GM21360 (cell line): ENCODE results near the gene ZNF831.

Source experiments
- ATAC-seq: cut with Tn5 transposase; IDR thresholded peaks from one replicate; pipeline ENCODE4 v1.9.1; 2021; ENCODE audit warnings: mild to moderate bottlenecking, moderate library complexity; ENCODE audit not compliant: unreplicated experiment

The ZNF831 gene

DNA sequence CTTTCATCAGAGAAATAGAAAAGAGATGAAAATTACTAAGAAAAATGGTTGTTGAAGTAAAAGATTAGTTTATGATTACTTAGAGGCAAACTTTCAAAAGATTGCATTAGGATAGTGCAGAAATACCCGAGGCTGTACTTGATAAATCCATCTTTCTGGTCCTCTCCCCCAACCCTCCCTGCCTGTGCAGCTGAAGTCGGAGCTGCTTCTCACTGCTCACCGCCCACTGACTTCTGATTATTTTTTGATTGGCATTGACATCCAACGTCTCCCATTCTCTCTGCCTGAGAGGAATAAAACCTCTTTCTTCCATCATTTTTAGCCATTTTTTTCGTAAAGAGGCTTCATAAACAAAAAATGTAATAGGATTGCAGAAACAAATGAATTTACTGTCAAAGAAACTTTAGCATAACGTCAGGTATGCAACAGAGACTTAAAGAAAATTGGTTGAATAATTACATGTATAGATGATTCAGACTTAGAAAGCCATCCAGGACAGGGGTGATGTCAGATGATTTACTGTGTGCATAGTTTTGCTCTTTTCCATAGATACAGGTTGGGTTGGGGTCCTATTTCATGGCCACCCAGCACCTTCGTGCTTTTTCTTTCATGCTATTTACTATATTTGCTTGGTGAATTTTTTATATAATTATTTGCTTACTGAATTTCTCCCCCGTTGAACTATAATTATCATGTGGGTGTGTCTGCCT is 83.2 kb downstream of the ZNF831 start:
- ATAC-seq = no peak

GRCh38 chr20:59247731-59248684 is 84.4 kb downstream of the ZNF831 start:
- ATAC-seq = no peak

GRCh38 chr20:59250293-59250692 is 86.7 kb downstream of the ZNF831 start:
- no peak for ATAC-seq

DNA sequence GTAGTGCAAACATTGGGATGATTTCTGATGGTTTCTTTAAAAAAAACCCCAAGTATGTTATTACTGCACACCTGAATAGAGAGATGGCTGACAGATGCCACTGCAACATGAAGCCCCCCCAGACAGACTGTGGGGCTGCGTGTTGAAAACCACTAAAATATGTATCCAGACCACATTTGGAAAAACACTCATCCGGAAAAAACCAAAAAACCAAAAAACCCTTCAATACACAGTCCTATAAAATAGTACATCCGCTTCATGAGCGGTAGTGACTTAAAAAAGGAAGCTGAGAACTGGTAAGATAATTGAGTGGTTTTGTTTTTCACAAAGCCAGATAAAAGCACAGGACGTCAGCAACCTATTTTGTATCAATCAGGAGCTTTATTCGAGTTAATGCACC is 89.7 kb downstream of the ZNF831 start:
- ATAC-seq = no peak

DNA sequence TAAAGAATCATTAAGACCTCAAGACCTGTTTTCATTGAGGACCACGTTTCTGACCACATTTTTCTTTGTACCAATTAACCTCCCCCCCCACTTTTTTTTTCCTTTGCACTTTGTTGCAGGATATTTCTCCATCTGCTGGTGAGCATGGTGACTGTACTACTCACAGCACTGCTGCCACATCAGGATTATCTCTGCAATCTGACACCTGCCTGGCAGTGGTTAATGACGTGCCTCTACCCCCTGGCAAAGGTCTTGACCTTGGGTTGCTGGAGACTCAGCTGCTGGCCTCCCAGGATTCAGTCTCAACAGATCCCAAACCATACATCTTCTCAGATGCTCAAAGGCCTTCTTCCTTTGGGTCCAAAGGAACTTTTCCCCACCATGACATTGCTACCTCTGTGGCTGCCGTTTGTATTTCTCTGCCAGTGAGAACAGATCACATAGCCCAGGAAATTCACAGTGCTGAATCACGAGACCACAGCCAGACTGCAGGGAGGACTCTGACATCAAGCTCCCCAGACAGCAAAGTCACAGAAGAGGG is 90.2 kb downstream of the ZNF831 start:
- ATAC-seq = no peak

DNA sequence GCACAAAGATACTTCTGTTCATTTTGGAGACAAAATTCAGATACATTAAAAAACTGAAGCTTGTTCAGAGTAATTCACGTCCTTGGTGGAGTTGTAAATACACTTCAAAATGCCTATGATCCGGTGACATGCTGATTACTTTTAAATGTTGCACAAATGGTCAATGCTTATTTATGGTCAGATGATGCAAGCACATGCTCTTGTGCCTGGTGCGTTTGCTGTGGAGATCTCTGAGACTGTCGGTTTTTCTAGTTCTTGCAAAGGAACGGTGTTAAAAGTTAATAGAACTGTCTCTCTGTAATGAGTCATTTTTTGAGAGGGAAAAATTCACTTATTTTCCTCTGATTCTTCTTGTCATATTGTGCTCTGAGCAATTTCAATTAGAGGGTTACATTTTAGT is 91.6 kb downstream of the ZNF831 start:
- no peak for ATAC-seq

DNA sequence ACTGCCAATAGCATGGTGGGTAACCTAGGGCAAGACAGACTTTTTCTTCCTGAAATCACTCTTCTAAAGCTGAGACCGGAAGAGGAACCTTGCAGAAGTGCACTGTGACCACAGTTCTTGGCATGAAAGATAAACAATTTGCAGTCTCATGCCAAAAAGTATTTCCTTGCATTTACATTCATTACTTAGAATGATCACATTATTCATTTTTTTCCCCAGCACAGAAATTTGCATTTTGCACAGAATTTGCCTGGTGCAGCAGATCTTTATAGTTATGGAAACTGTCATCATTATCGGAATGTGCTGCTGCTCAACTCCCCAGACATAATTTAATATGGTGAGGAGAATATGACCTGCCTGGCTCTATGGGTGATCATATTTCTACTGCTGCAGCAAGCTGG is 94.6 kb downstream of the ZNF831 start:
- no peak for ATAC-seq

GRCh38 chr20:59259946-59260345 is 96.3 kb downstream of the ZNF831 start:
- ATAC-seq = no peak

GRCh38 chr20:59265298-59265697 is 101.7 kb downstream of the ZNF831 start:
- no peak for ATAC-seq

GRCh38 chr20:59268870-59269269 is 105.2 kb downstream of the ZNF831 start:
- ATAC-seq = no peak

DNA sequence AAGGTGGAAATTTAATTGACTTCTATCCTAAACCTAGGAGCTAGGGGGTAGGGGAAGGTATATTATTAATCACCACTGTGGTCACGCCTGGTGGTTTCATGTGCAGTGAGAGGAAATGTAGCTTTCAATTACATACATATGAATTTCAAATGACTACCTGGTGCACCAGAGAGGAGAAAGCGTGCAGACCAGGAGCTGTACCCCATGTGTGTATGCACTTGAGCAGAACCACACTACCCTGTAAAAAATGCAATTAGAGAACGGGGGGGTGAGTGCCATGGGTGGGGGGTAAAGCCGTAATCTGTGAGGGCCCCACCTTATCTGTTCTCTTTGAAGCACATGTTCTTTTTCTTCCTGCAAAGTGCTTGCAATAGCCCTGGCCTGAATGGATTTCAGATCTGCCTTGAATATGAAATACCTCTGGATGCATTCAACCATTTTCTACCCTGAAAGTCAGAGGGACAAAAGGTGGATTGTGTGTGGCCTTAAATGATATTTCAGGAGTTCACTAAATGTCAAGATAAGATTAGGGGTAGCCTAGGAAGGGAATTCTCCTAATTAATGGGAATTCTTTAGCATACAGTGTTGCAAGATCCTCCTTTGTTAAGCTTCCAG is 105.9 kb downstream of the ZNF831 start:
- no peak for ATAC-seq

DNA sequence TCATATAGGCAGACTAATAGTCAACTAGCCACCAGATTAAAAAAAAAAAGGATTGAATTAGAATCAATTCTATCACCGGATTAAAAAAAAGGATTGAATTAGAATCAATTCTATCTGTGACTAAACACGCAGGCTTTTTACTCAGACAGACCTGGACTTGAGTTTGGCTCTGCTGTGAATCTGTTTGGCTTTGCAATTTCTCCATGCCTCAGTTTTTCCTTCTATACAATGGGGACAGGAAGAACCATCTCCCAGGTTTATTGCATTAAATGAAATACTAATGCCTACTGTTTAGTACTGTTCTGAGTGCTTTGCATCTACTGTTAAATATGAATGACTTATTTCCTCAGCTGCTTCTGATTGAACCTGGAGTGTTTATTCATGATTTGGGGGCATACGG is 106.8 kb downstream of the ZNF831 start:
- no peak for ATAC-seq

GRCh38 chr20:59273739-59274357 is 110.2 kb downstream of the ZNF831 start:
- ATAC-seq = no peak

- no peak for ATAC-seq
These were observed 113.3 kb downstream of the ZNF831 start for GRCh38 chr20:59276938-59277337.

- no peak for ATAC-seq
These were observed 120.8 kb downstream of the ZNF831 start for GRCh38 chr20:59284470-59284869.

GRCh38 chr20:59289994-59290393 is 126.4 kb downstream of the ZNF831 start:
- ATAC-seq = no peak

DNA sequence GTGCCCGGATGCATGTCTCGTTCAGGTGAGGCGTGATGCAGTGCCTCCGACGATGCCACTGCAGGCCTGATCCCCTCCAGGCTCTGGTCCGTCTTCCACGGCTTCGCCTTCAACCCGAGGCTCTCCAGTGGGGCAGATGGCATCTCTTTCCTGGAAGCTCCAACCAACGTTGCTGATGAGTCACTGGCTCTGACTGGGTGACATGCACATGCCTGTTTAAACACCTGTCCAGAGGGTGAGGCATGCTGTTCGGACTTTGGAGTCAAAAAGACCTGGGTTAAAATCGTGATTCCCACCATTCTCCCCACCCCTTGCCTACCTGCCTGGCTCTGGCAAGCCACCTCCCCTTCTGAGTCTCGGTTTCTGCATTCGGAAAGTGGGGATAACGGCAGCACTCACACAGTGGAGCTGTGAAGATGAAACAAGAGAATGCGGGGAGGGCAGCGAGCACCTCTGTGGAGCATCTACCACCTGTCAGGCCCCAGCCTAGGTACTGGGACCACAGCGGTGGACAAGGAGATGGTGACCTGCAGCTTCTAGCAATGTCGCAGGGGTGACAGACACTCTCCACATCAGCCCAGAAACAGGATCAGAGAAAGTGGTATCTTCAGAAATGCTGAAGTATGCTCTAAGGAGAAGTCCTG is 128.2 kb downstream of the ZNF831 start:
- no peak for ATAC-seq

DNA sequence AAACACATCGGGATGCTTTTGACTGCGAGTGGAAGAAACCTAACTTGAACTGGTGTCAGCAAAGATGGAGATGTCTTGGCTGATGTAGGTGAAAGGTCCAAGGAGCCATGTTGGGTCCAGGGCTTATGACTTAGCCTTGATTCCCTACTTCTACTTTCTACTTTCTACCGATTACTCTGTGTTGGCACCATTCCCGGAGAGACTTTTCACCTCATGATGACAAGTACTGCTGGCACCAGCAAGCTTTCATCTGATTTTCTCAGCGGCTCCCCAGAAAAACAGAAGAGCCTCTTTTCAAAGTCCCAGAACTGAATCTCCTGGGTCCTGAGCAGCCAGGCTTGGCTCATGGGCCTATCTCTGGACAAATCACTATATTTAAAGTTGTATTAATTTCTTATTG is 131.9 kb downstream of the ZNF831 start:
- no peak for ATAC-seq

DNA sequence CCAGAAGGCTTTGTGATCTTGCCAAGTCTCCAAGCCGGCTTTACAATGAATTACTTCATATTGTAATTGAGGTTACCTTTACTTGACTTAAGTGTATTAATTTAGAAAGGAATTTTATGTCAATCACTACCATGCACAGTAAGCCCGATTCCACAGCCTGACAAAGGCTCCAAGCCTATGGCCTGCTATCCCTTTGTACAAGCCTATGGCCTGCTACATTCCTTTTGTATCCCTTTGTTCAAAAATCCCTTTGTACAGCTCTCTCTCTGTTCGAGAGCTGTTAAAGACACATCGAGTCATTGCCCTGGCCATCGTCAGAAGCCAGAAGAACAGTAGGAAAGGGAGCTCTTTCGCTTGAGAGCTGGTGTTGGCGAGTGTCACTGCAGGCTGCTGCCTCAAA is 134.1 kb downstream of the ZNF831 start:
- ATAC-seq = no peak

DNA sequence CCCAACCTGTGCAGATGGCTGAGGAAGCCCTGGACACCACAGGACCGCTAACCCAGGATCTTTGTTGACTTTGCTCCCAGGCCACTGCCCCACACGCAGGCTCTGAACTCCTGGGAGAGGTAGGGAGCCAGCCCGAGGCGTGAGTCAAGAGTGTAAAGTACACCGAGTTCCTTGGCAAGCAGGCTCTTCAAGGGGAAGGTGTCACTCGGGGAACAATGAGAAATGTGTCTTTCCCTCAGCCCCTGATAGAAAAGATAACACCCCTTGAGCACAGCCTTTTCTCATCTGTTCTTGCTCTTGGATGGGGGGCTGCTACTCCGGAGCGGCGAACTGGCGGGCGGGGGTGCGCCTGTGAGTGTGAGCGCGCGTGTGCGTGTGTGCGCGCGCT is 136.3 kb downstream of the ZNF831 start:
- ATAC-seq = no peak
